Loucy (cell line): ENCODE data around the gene UBE2QL1.

Source experiments
- H2AFZ ChIP-seq: fragments of 200-600 bp; sonication (generic); 2 replicates; pipeline ENCODE4 v1.6.0; 2016; ENCODE audit warnings: antibody characterized with exemption, mild to moderate bottlenecking, low read length, moderate library complexity
- H3F3A ChIP-seq: fragments of 200-600 bp; 2 replicates; pipeline ENCODE4 v1.6.0; 2016; ENCODE audit warnings: antibody characterized with exemption, low read depth, mild to moderate bottlenecking
- H3K27me3 ChIP-seq: fragments of 200-600 bp; sonication (generic); 2 replicates; pipeline ENCODE4 v1.6.1; 2014; ENCODE audit warnings: low read length, mild to moderate bottlenecking; ENCODE audit not compliant: insufficient read depth, poor library complexity, severe bottlenecking
- H3K36me3 ChIP-seq: fragments of 200-600 bp; sonication (generic); 2 replicates; pipeline ENCODE4 v1.6.1; 2016; ENCODE audit warnings: low read length; ENCODE audit not compliant: insufficient read depth
- H3K4me1 ChIP-seq: fragments of 200-600 bp; sonication (generic); 2 replicates; pipeline ENCODE4 v1.5.1; 2014; ENCODE audit warnings: low read length, mild to moderate bottlenecking; ENCODE audit not compliant: insufficient read depth, poor library complexity, severe bottlenecking
- H3K4me2 ChIP-seq: fragments of 200-600 bp; sonication (generic); 2 replicates; pipeline ENCODE4 v1.6.0; 2014; ENCODE audit warnings: antibody characterized with exemption, low read length, low read depth, mild to moderate bottlenecking; ENCODE audit not compliant: poor library complexity, severe bottlenecking
- H3K4me3 ChIP-seq: fragments of 200-600 bp; sonication (generic); 2 replicates; pipeline ENCODE4 v1.5.1; 2014; ENCODE audit warnings: low read length, mild to moderate bottlenecking, mixed read lengths; ENCODE audit not compliant: poor library complexity, severe bottlenecking
- H3K79me2 ChIP-seq: fragments of 200-600 bp; sonication (generic); 2 replicates; pipeline ENCODE4 v1.6.1; 2014; ENCODE audit warnings: low read length; ENCODE audit not compliant: insufficient read depth
- H3K9ac ChIP-seq: fragments of 200-600 bp; sonication (generic); 2 replicates; pipeline ENCODE4 v1.6.0; 2014; ENCODE audit warnings: mild to moderate bottlenecking, low read depth, low read length, moderate library complexity; ENCODE audit not compliant: poor library complexity, severe bottlenecking
- H3K9me2 ChIP-seq: fragments of 200-600 bp; sonication (generic); replicated peaks from 2 replicates; pipeline ENCODE4 v1.6.1; 2016; ENCODE audit warnings: low read depth, low read length, mixed read lengths
- H3K9me3 ChIP-seq: fragments of 200-600 bp; sonication (generic); 2 replicates; pipeline ENCODE4 v1.6.1; 2014; ENCODE audit warnings: mild to moderate bottlenecking, antibody characterized with exemption, low read length, low read depth; ENCODE audit not compliant: insufficient read depth
- H4K20me1 ChIP-seq: fragments of 200-600 bp; sonication (generic); 2 replicates; pipeline ENCODE4 v1.6.0; 2014; ENCODE audit warnings: antibody characterized with exemption, low read length, mild to moderate bottlenecking; ENCODE audit not compliant: insufficient read depth, poor library complexity, severe bottlenecking
- EZH2phosphoT487 ChIP-seq: fragments of 200-600 bp; IDR thresholded peaks from 2 replicates; pipeline ENCODE4 v1.6.1; 2018; ENCODE audit warnings: antibody characterized with exemption, mild to moderate bottlenecking, moderate library complexity, borderline replicate concordance
- TF ChIP-seq, protein P1 (sequence below): fragments of 200-600 bp; sonication (generic); conservative IDR thresholded peaks from 2 replicates; pipeline ENCODE4 v1.5.1; 2014; ENCODE audit warnings: mild to moderate bottlenecking, antibody characterized with exemption, low read length

UBE2QL1 gene

DNA sequence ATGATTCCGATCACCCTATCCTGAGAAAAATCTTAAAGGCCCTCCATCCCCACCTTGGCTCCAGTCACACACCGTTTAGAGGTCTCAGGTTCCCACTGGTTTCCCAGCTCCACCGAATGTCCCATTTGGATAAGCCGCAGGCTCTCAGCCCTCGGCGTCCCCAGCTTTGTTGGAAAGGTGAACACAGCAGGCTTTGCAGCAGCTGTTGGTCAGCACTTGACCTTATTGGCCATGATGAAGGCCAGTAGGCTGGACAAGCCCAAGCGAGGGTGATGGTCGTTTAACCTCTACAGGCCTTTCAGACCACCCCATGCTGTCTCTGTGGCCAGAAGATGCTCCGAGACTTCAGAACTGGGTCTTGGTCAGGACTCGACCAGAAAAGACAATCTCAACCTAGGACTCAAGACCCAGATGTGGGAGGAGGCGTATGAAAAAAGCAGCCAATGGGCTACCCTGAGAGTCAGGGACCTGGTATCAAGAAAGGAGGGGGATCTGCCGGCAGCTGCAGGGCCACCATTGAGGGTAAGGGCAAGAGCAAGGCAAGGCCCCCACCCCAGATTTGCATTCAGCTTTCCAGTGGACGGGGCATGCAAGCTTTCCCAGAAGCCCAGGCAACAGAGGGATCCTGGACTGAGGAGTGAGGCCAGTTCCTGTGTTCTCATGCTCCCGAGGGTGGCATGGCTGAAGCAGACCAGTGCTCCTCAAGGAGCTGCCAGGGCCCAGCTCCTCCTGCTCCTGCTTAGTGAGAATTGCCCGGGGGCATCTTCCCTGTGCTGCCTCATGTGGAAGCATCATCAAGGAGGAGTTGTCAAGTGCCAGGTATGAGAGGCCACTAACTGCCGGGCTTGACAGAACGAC is 13.4 kb downstream of the UBE2QL1 start:
- Histone ChIP-seq H3K27me3 (no peaks in the 10 kb centered on the region), H3K79me2 (no peaks in the 10 kb centered on the region), H3K4me3 (no peak overlapping the region), H4K20me1 (no peaks in the 10 kb centered on the region), H3K4me2 (no peak overlapping the region), H3K9ac (no peak overlapping the region), H3K9me3 (no peaks in the 10 kb centered on the region), H3K4me1 (no peaks in the 10 kb centered on the region), H3K36me3 (no peaks in the 10 kb centered on the region), H2AFZ (no peak overlapping the region), H3F3A (no peaks in the 10 kb centered on the region), H3K9me2 (no peaks in the 10 kb centered on the region)
- TF ChIP-seq EZH2phosphoT487 = no peak

DNA sequence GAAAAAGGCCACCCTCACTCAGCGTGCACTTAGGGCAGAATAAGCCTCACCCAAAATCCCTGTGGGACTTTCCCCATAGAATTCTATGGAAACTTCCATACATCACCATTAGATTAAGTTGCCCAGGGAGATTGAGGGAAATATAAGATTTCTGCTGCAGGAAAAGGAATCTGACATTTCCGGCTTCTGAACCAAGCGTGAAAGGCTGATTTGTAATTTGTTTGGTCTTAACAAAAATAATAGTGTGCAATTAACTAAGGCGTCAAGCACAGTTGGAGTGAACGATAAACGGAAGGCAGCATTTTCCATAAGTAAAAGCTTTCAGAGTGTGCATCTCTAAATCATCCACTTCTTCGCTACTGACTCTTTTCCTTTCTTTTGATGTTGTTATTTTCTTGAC is 14.0 kb downstream of the UBE2QL1 start:
- no peak for TF ChIP-seq EZH2phosphoT487
- TF ChIP-seq, protein P1, sequence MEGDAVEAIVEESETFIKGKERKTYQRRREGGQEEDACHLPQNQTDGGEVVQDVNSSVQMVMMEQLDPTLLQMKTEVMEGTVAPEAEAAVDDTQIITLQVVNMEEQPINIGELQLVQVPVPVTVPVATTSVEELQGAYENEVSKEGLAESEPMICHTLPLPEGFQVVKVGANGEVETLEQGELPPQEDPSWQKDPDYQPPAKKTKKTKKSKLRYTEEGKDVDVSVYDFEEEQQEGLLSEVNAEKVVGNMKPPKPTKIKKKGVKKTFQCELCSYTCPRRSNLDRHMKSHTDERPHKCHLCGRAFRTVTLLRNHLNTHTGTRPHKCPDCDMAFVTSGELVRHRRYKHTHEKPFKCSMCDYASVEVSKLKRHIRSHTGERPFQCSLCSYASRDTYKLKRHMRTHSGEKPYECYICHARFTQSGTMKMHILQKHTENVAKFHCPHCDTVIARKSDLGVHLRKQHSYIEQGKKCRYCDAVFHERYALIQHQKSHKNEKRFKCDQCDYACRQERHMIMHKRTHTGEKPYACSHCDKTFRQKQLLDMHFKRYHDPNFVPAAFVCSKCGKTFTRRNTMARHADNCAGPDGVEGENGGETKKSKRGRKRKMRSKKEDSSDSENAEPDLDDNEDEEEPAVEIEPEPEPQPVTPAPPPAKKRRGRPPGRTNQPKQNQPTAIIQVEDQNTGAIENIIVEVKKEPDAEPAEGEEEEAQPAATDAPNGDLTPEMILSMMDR = no peak
- Histone ChIP-seq H3K9me2 (no peaks in the 10 kb centered on the region), H4K20me1 (no peaks in the 10 kb centered on the region), H3K9ac (no peak overlapping the region), H3K9me3 (no peaks in the 10 kb centered on the region), H3K36me3 (no peaks in the 10 kb centered on the region), H2AFZ (no peak overlapping the region), H3K4me2 (no peak overlapping the region), H3K79me2 (no peaks in the 10 kb centered on the region), H3K27me3 (no peaks in the 10 kb centered on the region), H3K4me1 (no peaks in the 10 kb centered on the region), H3K4me3 (no peak overlapping the region), H3F3A (no peaks in the 10 kb centered on the region)

DNA sequence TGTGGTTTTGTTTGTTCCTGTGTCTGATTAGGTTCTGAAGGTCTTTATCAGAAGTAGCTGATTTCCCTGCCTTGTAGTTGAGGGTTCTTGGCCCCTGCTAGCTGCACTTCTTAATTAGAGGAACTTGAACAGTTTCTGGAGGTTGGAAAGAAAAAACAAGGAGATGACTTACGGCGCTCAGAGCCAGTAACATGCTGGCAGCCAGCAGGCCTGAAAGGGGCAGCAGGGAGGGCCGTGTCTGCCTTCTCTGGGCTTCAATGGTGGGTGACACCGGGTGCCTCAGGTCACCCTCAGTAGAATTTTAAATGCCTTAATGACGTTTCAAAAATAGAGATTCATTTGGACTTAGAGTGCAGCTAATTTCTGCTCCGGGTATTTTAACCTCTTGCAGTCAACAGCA is 15.8 kb downstream of the UBE2QL1 start:
- no peak overlapping the region for H3K9ac ChIP-seq
- H3K4me3 ChIP-seq = no peak overlapping the region
- no peaks in the 10 kb centered on the region for H3K79me2 ChIP-seq
- H3K9me3 ChIP-seq = no peaks in the 10 kb centered on the region
- H3K36me3 ChIP-seq = no peaks in the 10 kb centered on the region
- no peaks in the 10 kb centered on the region for H3K27me3 ChIP-seq
- no peaks in the 10 kb centered on the region for H3K4me1 ChIP-seq
- H3F3A ChIP-seq = no peaks in the 10 kb centered on the region
- no peak overlapping the region for H2AFZ ChIP-seq
- no peak for TF ChIP-seq EZH2phosphoT487
- TF ChIP-seq, protein P1 = no peak
- no peaks in the 10 kb centered on the region for H3K9me2 ChIP-seq
- no peak overlapping the region for H3K4me2 ChIP-seq
- H4K20me1 ChIP-seq = no peaks in the 10 kb centered on the region
